Measurements from ENCODE around the gene DHRS12. TPM values are rescaled to one million over a fixed set of nuclear protein-coding genes. Genes with fewer than 3 reads are reported as not detected.

DHRS12 gene
- polyA plus RNA-seq (ENCODE audit: insufficient read length in 4 of 4): 10 to 100 TPM; 15.4 to 23.1 (median 20.2) TPM

DNA sequence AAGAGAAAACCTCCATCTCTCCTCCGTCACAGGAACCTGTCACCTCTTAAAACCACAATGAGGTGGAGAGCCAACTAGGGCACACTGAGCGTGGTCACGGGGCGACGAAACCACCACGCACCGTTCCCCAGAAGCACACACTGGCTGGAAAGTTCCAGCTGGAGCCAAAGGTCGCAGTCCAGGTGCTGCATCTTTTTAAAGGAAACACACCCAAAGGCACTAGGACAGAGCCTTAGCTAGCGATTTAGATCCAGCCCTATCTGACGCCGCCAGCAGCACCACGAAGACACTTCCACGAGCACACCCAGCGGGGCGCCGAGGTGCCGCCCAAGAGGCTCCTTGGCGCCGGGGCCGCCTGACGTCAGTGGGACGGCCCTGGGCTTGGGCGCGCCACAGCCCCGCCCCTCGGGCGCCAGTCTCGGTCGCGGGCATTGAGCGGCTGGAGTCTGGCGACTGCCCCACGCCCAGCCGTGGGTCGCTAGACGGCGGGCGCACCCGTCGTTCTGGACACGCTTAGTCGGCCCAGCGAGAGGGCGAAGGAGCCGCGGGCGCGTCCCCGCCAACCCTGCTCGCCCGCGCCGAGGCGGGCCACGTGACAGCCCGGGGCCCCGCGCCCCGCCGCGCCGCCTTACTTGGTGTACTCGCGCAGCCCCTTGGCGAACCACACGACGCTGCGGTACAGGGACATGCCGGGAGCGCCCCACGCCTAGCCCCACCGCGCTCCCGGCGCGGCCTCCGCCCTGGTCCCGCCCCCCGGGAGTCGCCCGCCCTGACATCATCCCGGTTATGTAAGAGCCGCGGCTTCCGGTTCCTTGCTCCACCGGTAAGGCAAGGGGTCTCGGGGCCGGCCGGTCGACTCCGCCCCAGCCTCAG is at the start of gene DHRS12:
Gene DHRS12, minus strand, starts transcription at position 742 of the 873 bp plus-strand sequence. CDS start 4,504 bp downstream, outside the sequence.
- peak; percentile 61 to 73 (median 66) for DNase-seq (ENCODE audit: low read depth in 4 of 4, low spot score in 3 of 4)

DNA sequence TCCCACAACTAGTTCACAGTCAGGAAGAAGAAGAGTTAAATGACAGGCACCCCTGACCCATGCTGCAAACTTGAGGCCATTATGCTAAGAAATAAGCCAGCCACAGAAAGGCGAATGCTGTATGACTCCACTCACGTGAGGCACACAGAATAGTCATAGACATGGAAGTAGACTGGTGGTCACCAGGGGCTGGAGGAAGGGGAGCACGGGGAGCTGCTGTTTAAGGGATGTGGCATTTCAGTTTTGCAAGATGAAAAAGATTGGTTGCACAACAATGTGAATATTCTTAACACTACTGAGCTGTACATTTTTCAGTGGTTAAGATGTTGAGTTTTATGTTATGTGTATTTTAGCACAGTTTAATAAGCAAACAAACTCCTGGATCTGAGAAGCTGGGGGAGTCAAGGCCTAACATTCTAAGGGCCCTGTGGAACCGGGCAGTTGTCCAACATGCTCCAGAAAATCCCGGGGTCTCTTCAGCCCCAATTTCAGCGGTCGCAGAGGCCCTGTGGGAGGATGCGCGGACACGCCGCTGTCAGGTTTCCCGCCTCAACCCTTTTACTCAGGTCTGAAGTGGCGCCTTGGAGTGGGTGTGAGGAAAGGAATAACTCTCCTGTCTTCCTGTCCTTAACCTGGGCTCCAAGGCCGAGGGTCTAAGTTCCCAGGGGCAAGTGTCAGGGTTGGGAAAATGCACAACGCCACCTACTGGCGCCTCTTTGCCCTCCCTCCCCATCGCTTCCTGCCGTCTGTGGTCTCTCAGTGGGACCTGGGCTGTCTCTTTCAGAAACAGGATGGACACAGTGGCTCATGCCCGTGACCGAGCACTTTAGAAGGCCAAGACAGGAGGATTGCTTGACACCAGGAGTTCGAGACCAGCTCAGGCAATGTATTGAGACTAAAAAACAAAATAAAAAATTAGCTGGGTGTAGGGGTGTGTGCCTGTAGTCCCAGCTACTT is 45.5 kb upstream of the DHRS12 start:
- no peak for DNase-seq (ENCODE audit: low read depth in 4 of 4, low spot score in 3 of 4)

DNA sequence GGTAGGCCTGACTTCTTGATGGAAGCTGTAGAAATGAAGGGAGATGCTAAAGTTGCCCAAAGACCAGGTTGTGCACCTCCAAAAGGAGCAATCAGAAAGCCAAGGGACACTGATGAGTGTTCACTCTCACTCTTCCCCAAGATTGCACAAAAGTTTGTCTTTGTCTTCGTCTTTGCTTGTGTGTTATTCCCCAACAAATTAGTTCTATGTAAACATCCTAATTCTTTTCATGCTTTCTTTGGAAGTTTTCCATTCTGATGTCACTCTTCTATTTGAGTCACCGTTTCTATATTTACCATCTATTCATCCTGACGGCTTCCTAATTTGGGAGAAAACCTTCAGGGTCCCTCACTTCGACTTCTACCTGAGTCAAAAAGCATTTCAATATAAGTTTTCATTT is 44.7 kb upstream of the DHRS12 start:
- DNase-seq (ENCODE audit: low read depth in 4 of 4, low spot score in 3 of 4): no peak

DNA sequence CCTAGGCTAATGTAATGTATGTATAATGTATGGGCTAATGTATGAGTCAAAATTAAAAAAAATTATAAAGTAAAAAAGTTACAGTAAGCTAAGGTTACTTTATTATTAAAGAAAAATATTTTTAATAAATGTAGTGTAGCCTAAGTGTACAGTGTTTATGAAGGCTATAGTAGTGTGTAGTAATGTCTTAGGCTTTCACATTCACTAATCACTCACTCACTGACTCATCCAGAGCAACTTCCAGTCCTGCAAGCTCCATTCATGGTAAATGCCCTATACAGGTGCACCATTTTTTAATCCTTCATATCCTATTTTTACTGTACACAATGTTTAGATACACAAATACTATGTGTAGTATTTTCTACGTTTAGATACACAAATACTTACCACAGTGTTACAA is 42.8 kb upstream of the DHRS12 start:
- no peak for DNase-seq (ENCODE audit: low read depth in 4 of 4, low spot score in 3 of 4)

DNA sequence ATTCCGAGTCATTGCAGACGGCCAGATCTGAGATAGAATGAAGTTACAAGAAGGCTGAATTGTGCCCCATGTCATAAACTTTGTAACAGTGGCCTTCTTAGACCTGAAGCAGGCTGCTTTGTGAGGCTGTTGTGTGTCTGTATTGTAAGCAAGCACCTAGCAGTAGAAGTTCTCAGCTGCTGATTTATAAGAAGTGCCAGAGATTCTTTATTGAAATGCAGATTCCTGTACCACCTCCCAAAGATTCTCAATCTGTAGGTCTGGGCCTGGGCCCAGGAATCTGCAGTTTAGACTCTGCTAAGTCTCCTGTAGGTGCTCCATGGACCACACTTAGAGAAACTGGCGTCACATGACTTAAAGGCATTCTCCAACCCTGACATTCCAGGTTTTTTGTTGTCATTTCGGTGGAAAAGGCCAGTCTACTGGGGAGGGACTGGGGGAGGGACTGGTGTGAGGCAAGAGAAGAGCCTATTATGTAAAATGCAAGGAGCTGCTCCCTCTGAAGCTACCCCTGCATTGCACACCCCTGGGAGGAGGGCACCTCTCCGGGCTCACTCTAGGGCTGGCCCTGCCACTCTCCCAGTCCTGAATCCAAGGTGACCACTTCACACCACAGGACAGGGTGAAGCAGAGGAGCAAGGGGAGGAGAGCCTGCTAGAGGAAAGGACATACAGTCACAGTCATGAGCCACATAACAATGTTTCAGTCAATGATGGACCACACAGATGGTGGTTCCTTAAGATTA is 41.8 kb upstream of the DHRS12 start:
- DNase-seq (ENCODE audit: low read depth in 4 of 4, low spot score in 3 of 4): no peak

DNA sequence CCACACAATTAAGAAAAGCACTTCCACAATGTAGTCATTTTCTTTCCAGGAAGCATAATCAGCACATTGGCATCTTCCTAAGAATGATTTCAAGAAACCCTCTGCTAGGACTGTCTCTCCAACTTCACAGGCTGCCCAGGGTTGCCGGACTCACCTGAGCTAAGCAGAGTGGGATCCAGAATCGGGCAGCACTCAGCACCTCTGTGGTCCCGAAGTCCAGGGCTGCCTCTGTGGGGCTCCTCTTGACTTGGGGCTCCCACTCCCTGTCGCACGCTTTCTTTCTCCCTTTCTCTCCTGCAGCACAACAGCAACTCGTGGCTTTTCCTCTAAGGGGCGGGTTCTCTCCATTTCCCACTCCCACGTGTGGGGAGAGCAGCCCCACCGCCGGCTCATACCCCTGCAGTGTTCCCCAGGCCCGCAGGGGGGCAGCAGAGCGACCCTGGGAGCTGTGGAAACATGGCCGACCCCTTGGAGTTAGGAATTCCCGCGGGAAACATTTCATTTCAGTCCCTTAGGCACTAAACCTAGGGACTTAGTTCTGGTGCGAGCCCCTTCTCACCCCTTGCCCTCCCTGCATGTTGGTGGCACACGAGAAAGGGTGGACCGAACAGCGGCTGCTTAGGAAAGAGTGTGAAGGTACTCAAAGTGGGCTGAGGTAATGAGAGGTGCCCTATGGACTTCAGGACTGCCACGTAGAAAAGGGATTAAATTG is 41.1 kb upstream of the DHRS12 start, which contains the start of gene TMEM272:
Gene TMEM272, minus strand, starts transcription at position 316 of the 712 bp plus-strand sequence. CDS start 6,647 bp downstream, outside the sequence.
- peak in 3 of 4 donors; percentile 8 to 24 (median 24) for DNase-seq (ENCODE audit: low read depth in 4 of 4, low spot score in 3 of 4)

- no peak for DNase-seq (ENCODE audit: low read depth in 4 of 4, low spot score in 3 of 4)
Observed at GRCh38 chr13:51843529-51843928, 39.6 kb upstream of the DHRS12 start.

DNA sequence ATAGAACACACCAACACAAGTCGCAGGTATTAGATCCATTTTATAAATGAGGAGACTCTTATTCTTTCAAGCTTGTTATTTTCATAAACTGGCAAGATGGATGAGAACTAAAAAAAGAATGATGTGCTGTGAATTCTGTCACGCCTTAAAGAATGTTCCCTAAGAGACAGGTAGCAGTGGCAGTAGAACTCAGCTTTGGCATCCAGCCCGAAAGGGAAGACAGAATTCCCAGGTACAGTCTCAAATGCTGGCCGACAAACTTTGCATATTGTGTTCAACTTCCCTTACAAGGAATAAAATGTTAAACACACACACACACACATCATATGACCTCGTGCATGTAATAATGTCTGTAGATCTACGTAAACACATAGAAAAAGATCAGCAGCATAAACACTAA is 37.8 kb upstream of the DHRS12 start:
- DNase-seq (ENCODE audit: low read depth in 4 of 4, low spot score in 3 of 4): no peak

DNA sequence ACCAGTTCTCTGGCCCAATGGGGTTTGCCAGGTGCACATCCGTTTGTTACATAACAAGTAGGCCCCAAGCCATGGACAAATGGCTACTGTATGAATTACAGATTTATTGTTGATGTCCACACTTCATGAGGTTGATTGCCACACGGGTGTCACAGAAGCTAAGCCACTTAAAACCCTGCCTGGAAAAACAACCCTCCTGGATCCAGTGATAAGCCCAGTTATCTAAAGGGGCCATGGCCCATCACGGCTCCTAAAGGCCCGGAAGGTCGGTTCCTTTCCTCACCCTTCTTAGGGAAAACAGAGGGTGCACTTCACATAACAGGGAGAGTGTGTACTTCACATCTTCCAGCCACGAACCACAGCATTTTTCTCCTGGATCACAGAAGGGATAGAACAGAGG is 37.0 kb upstream of the DHRS12 start:
- no peak for DNase-seq (ENCODE audit: low read depth in 4 of 4, low spot score in 3 of 4)

GRCh38 chr13:51839711-51840540 is 36.0 kb upstream of the DHRS12 start:
- DNase-seq (ENCODE audit: low read depth in 4 of 4, low spot score in 3 of 4): no peak

DNA sequence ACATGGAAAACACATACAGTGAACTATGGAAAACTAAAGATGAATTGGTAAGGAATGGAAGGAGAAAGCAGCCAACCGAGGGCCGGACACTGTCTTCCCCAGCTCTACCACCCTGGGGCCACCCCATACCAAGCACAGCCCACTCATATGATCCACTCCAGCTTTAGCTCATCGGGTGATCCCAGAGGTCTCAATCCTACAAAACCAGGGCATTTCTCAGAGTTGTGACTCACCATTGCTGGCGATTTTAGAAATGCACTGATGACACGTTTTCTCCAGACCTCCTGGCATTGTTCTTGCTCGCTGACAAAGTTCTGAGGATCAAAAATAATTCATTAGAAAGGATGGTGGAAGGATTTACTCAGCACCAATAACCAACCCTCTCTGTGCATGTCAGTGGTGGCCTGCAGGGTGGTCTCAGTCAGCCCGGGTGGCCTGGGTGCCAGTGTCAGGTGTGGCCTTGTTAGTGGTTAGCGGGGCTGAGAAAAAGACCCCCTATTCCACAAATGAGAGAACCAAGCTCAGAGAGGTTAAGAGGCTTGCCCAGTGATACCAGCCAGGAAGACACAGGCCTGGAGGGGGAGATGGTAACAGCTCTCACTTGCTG is 34.4 kb upstream of the DHRS12 start:
- no peak for DNase-seq (ENCODE audit: low read depth in 4 of 4, low spot score in 3 of 4)

DNA sequence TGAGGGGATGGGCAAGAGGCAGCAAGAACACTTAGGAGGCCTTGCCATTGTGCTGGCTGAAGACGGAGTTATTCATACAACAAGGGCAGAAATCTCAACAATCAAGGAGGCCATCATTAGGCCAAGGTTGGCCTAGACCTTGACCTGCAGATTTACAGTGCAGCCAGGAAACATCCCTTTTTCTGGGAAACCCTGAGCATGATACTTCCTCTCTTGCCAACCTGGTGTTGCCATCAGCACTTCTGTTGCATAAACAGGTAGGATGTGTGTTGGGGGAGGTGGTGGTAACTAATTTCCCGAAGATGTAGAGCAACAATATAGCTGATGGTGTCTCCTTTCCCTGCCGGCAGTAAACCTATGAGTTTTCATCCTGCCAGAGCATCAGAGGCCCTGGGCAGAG is 33.1 kb upstream of the DHRS12 start:
- no peak for DNase-seq (ENCODE audit: low read depth in 4 of 4, low spot score in 3 of 4)

DNA sequence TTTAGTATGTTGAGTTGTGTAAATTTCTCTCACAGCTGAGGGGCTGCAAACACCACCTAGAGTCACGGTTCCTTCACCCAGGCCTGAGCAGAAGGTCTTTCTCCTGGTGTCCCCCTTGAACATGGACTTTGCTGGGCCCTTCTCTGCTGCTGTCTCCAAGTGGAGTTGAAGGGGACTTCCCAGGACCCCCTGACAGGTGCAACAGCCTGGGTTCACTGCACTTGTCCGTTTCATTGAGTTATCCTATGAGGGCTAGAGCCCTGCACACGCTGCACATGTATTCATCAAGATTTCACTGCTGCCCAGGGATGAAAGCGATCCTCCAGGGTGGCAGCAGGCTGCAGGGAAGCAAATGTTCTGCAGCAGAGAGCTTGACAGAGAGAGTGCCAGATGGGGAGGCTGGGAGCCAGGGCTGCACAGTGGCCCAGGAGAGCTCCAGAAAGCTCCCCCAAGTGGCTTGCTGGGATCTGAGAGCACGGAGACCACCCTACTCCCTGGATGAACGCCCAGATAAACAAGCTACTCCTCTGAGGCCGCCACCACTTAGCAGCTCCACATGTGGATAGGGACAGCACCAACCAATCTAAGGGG is 30.7 kb upstream of the DHRS12 start:
- no peak for DNase-seq (ENCODE audit: low read depth in 4 of 4, low spot score in 3 of 4)

- DNase-seq (ENCODE audit: low read depth in 4 of 4, low spot score in 3 of 4): no peak
Observed at GRCh38 chr13:51833980-51834379, 30.0 kb upstream of the DHRS12 start.

GRCh38 chr13:51832471-51833152 is 28.6 kb upstream of the DHRS12 start:
- no peak for DNase-seq (ENCODE audit: low read depth in 4 of 4, low spot score in 3 of 4)

DNA sequence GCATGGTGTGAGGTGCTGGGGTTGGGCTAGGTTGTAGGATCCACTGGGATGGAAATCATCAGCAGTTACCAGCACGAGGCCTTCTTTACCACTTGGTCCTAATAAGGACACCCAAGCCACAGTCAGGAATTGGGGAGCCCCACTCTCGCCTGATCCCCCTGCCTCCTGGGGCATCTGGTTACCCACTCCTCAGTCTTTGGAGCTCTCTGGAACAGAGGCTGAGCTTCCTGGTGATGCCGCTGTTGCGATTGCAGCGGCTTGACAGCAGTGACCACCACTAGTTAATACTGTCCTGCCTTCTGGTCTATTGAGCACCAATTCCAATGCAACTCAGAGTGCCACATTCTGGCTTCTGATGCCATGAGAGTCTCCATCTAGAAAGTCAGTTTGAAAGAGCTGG is 27.6 kb upstream of the DHRS12 start:
- no peak for DNase-seq (ENCODE audit: low read depth in 4 of 4, low spot score in 3 of 4)

DNA sequence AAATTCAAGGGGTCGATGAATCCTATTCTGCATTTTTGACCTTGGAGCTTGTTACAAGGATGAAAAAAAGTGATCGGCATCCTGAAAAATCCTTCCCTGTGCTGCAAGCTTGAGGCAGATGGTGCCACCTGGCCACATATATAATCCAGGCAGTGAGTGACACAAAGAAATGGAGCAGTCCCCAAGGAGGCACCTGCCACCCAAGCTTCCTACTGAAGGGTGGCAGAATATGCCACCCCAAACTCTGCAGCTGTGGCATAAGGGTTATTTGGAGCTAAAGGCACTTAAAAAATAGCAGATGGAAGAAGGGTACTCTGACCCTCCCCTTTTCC is 25.6 kb upstream of the DHRS12 start:
- DNase-seq (ENCODE audit: low read depth in 4 of 4, low spot score in 3 of 4): no peak

All from left renal pelvis (tissue), 4 donors.